Fibroblast of lung (primary cell): ENCODE measurements around the gene AFG3L2.

Experiments used
- EZH2 ChIP-seq: IDR thresholded peaks from 2 replicates; pipeline ENCODE4 v1.5.1; 2012; ENCODE audit warnings: low read length, control low read depth, mild to moderate bottlenecking; ENCODE audit errors: missing control alignments
- TF ChIP-seq, protein P1 (sequence below), 2 donors: IDR thresholded peaks in 1 of 2; conservative IDR thresholded peaks in 1 of 2; 1 replicate in 1 of 2; 2 replicates in 1 of 2; pipeline ENCODE4 v1.5.1; 2011 to 2012; ENCODE audit warnings: low read length in 2 of 2, control low read depth in 1 of 2, inconsistent platforms in 1 of 2, low read depth in 1 of 2, mild to moderate bottlenecking in 1 of 2

GRCh38 chr18:12420821-12421421 lies 43.9 kb upstream of the AFG3L2 start:
- TF ChIP-seq, protein P1, sequence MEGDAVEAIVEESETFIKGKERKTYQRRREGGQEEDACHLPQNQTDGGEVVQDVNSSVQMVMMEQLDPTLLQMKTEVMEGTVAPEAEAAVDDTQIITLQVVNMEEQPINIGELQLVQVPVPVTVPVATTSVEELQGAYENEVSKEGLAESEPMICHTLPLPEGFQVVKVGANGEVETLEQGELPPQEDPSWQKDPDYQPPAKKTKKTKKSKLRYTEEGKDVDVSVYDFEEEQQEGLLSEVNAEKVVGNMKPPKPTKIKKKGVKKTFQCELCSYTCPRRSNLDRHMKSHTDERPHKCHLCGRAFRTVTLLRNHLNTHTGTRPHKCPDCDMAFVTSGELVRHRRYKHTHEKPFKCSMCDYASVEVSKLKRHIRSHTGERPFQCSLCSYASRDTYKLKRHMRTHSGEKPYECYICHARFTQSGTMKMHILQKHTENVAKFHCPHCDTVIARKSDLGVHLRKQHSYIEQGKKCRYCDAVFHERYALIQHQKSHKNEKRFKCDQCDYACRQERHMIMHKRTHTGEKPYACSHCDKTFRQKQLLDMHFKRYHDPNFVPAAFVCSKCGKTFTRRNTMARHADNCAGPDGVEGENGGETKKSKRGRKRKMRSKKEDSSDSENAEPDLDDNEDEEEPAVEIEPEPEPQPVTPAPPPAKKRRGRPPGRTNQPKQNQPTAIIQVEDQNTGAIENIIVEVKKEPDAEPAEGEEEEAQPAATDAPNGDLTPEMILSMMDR (conservative IDR thresholded peaks at IDR 0.05 in 1 of 2, IDR thresholded peaks at IDR 0.05 in 1 of 2; ENCODE audit: low read depth in 1 of 2, low read length in 2 of 2): no peak
- no peak for TF ChIP-seq EZH2
